HPDE6-E6E7 (cell line): ENCODE measurements around the gene SAMD8.
"Not testable (repeated sequence)": the region's sequence is repeated elsewhere in the genome, so short reads cannot be mapped to it uniquely, and the experiment has no call there.

Experiments used
- DNase-seq: peaks from one replicate; pipeline ENCODE4 v3.0.0; 2011; ENCODE audit warnings: missing footprints; ENCODE audit errors: extremely low spot score

Gene SAMD8

GRCh38 chr10:75191821-75192568 lies 80.5 kb downstream of the SAMD8 start:
- peak; percentile 75 for DNase-seq

- not testable (repeated sequence) for DNase-seq
Measured at GRCh38 chr10:75194625-75195024, 83.2 kb downstream of the SAMD8 start.

GRCh38 chr10:75195035-75195763 lies 83.7 kb downstream of the SAMD8 start:
- no peak for DNase-seq

- DNase-seq = no peak
Measured at GRCh38 chr10:75197066-75197465, 85.6 kb downstream of the SAMD8 start.

- DNase-seq = no peak
Measured at GRCh38 chr10:75197906-75198305, 86.5 kb downstream of the SAMD8 start.

GRCh38 chr10:75199949-75200348 lies 88.5 kb downstream of the SAMD8 start:
- not testable (repeated sequence) for DNase-seq

GRCh38 chr10:75201793-75202307 lies 90.4 kb downstream of the SAMD8 start:
- no peak for DNase-seq

- no peak for DNase-seq
Measured at GRCh38 chr10:75202321-75203045, 91.0 kb downstream of the SAMD8 start.

- DNase-seq = not testable (repeated sequence)
Measured at GRCh38 chr10:75203046-75203620, 91.7 kb downstream of the SAMD8 start.

GRCh38 chr10:75203724-75204123 lies 92.3 kb downstream of the SAMD8 start:
- no peak for DNase-seq

GRCh38 chr10:75205908-75206307 lies 94.5 kb downstream of the SAMD8 start:
- no peak for DNase-seq

- not testable (repeated sequence) for DNase-seq
Measured at GRCh38 chr10:75206638-75207037, 95.2 kb downstream of the SAMD8 start.

- no peak for DNase-seq
Measured at GRCh38 chr10:75207079-75207856, 95.8 kb downstream of the SAMD8 start.

GRCh38 chr10:75207857-75208144 lies 96.3 kb downstream of the SAMD8 start:
- no peak for DNase-seq

- DNase-seq = peak; percentile 88
Measured at GRCh38 chr10:75208181-75208580, 96.7 kb downstream of the SAMD8 start.

GRCh38 chr10:75209086-75209920 lies 97.8 kb downstream of the SAMD8 start:
- no peak for DNase-seq

- DNase-seq = no peak
Measured at GRCh38 chr10:75209921-75210281, 98.4 kb downstream of the SAMD8 start.

GRCh38 chr10:75210282-75211006 lies 99.0 kb downstream of the SAMD8 start, which contains the start of gene VDAC2:
TSS of gene VDAC2 (plus strand) at chr10:75210796. CDS start at chr10:75211159, 363 bp downstream.
- DNase-seq = peak; percentile 70

- DNase-seq = no peak
Measured at GRCh38 chr10:75211007-75211691, 99.7 kb downstream of the SAMD8 start.
